ENCODE data around the gene SVIL. TPM values are rescaled to one million over a fixed set of nuclear protein-coding genes. Genes with fewer than 3 reads are reported as not detected.
A peak's percentile ranks its signal among the peaks of the same experiment; 100 is the strongest.

Gene SVIL
- total RNA-seq, 1 donor from 2014 or later: 25.1 TPM

GRCh38 chr10:29559996-29560395 is 74.8 kb downstream of the SVIL start:
- Histone ChIP-seq H3K79me2 (ENCODE audit: low read depth) (no peaks in the 10 kb centered on the region), H2AFZ (replicated peaks) (no peak overlapping the region), H3K4me3 (no peak overlapping the region), H3K9me3 (ENCODE audit: low read depth) (no peaks in the 10 kb centered on the region), H4K20me1 (ENCODE audit: low read depth) (peaks cover 8% of the 10 kb centered on the region), H3K27ac (no peak overlapping the region), H3K9ac (no peak overlapping the region), H3K4me1 (peaks cover 18% of the 10 kb centered on the region), H3K27me3 (no peaks in the 10 kb centered on the region), H3K36me3 (no peaks in the 10 kb centered on the region), H3K4me2 (no peak overlapping the region), H3F3A (ENCODE audit: low read depth) (peaks cover 29% of the 10 kb centered on the region)
- peaks cover 20% of the 10 kb centered on the region for H3K4me1 Mint-ChIP-seq
- peaks cover 8% of the 10 kb centered on the region for H3K36me3 Mint-ChIP-seq
- TF ChIP-seq CTCF (IDR thresholded peaks at IDR 0.05) (no peak), EZH2phosphoT487 (IDR thresholded peaks at IDR 0.05) (no peak), EZH2 (IDR thresholded peaks at IDR 0.05) (no peak)
- no peak for DNase-seq (ENCODE audit: low spot score)
- no peaks in the 10 kb centered on the region for H3K27me3 Mint-ChIP-seq (ENCODE audit: insufficient read depth, low read depth)
- H3K9me3 Mint-ChIP-seq: no peaks in the 10 kb centered on the region
- no peak overlapping the region for H3K4me3 Mint-ChIP-seq
- no peak overlapping the region for H3K27ac Mint-ChIP-seq

GRCh38 chr10:29557665-29558064 is 77.1 kb downstream of the SVIL start:
- Histone ChIP-seq H3K9me3 (ENCODE audit: low read depth) (no peaks in the 10 kb centered on the region), H3K27me3 (no peaks in the 10 kb centered on the region), H3K36me3 (peaks cover 3% of the 10 kb centered on the region), H4K20me1 (ENCODE audit: low read depth) (peaks cover 8% of the 10 kb centered on the region), H3K4me3 (no peak overlapping the region), H3K4me1 (peaks cover 25% of the 10 kb centered on the region), H3K9ac (no peak overlapping the region), H3K79me2 (ENCODE audit: low read depth) (no peaks in the 10 kb centered on the region), H3K4me2 (no peak overlapping the region), H2AFZ (replicated peaks) (no peak overlapping the region), H3F3A (ENCODE audit: low read depth) (peaks cover 33% of the 10 kb centered on the region), H3K27ac (no peak overlapping the region)
- H3K9me3 Mint-ChIP-seq: no peaks in the 10 kb centered on the region
- peaks cover 28% of the 10 kb centered on the region for H3K4me1 Mint-ChIP-seq
- peaks cover 15% of the 10 kb centered on the region for H3K36me3 Mint-ChIP-seq
- no peak overlapping the region for H3K27ac Mint-ChIP-seq
- no peak for DNase-seq (ENCODE audit: low spot score)
- H3K4me3 Mint-ChIP-seq: no peak overlapping the region
- no peak for TF ChIP-seq EZH2 (IDR thresholded peaks at IDR 0.05)
- no peak for TF ChIP-seq EZH2phosphoT487 (IDR thresholded peaks at IDR 0.05)
- no peak for TF ChIP-seq CTCF (IDR thresholded peaks at IDR 0.05)
- H3K27me3 Mint-ChIP-seq (ENCODE audit: insufficient read depth, low read depth): peaks cover 2% of the 10 kb centered on the region

GRCh38 chr10:29555746-29556481 is 78.9 kb downstream of the SVIL start:
- no peaks in the 10 kb centered on the region for H3K9me3 ChIP-seq (ENCODE audit: low read depth)
- H2AFZ ChIP-seq (replicated peaks): no peak overlapping the region
- no peaks in the 10 kb centered on the region for H3K79me2 ChIP-seq (ENCODE audit: low read depth)
- no peaks in the 10 kb centered on the region for H3K27me3 ChIP-seq
- H4K20me1 ChIP-seq (ENCODE audit: low read depth): peaks cover 8% of the 10 kb centered on the region
- Mint-ChIP-seq H3K27ac (peak overlapping the region; percentile 92), H3K27me3 (ENCODE audit: insufficient read depth, low read depth) (peaks cover 2% of the 10 kb centered on the region), H3K36me3 (peaks cover 10% of the 10 kb centered on the region), H3K4me3 (no peak overlapping the region), H3K9me3 (no peaks in the 10 kb centered on the region), H3K4me1 (peaks cover 28% of the 10 kb centered on the region)
- H3K27ac ChIP-seq: peak overlapping the region; percentile 79
- H3K4me1 ChIP-seq: peaks cover 25% of the 10 kb centered on the region
- H3K4me3 ChIP-seq: no peak overlapping the region
- no peak overlapping the region for H3K9ac ChIP-seq
- peaks cover 33% of the 10 kb centered on the region for H3F3A ChIP-seq (ENCODE audit: low read depth)
- DNase-seq (ENCODE audit: low spot score): peak; percentile 59
- H3K36me3 ChIP-seq: peaks cover 4% of the 10 kb centered on the region
- peak overlapping the region; percentile 64 for H3K4me2 ChIP-seq
- no peak for TF ChIP-seq CTCF (IDR thresholded peaks at IDR 0.05)
- TF ChIP-seq EZH2 (IDR thresholded peaks at IDR 0.05): no peak
- no peak for TF ChIP-seq EZH2phosphoT487 (IDR thresholded peaks at IDR 0.05)
